K562 (cell line): Measurements from ENCODE around the gene BEST2. TPM values are rescaled to one million over a fixed set of nuclear protein-coding genes. Genes with fewer than 3 reads are reported as not detected.

Experiments used
- ATF1 ChIP-seq, 2 experiments: fragments of 450-650 bp in 1 of 2; IDR thresholded peaks; 2 replicates each; pipeline ENCODE4 v1.6.1; 2016; ENCODE audit warnings: missing compliant biosample characterization in 1 of 2, missing genetic modification characterization in 1 of 2
- CBX3 ChIP-seq, 2 experiments: IDR thresholded peaks; 1 replicate in 1 of 2; 2 replicates in 1 of 2; pipeline ENCODE4 v1.6.1; 2012; ENCODE audit warnings: inconsistent platforms in 2 of 2, low read length in 2 of 2, borderline replicate concordance in 1 of 2, control low read depth in 1 of 2
- GABPB1 ChIP-seq: sonication (generic); formaldehyde crosslinking; IDR thresholded peaks from 2 replicates; pipeline ENCODE4 v1.8.0; 2022; ENCODE audit warnings: mild to moderate bottlenecking, missing genetic modification reagents
- GATAD2B ChIP-seq: fragments of 450-650 bp; IDR thresholded peaks from 2 replicates; pipeline ENCODE4 v1.6.1; 2017; ENCODE audit warnings: mild to moderate bottlenecking, borderline replicate concordance
- GTF2B ChIP-seq: IDR thresholded peaks from 2 replicates; pipeline ENCODE4 v1.6.1; 2011; ENCODE audit not compliant: insufficient read length; ENCODE audit errors: extremely low read depth
- HMGN3 ChIP-seq: IDR thresholded peaks from 2 replicates; pipeline ENCODE4 v1.6.1; 2011; ENCODE audit warnings: borderline replicate concordance, low read depth, mild to moderate bottlenecking, mixed read lengths, low read length; ENCODE audit not compliant: insufficient read length; ENCODE audit errors: extremely low read depth
- KDM1A ChIP-seq, 2 experiments: fragments of 450-650 bp; IDR thresholded peaks; 2 replicates each; pipeline ENCODE4 v1.6.1; 2016; ENCODE audit warnings: mild to moderate bottlenecking in 2 of 2
- LCOR ChIP-seq: sonication (generic); formaldehyde crosslinking; IDR thresholded peaks from 2 replicates; pipeline ENCODE4 v1.8.0; 2022; ENCODE audit warnings: mild to moderate bottlenecking, missing genetic modification reagents
- MYBL2 ChIP-seq, 2 experiments: fragments of 450-650 bp in 1 of 2; sonication (generic) in 1 of 2; formaldehyde crosslinking in 1 of 2; IDR thresholded peaks; 2 replicates each; pipeline versions ENCODE4 v1.6.1 to v1.8.1; 2017 to 2022; ENCODE audit warnings: borderline replicate concordance in 1 of 2, inconsistent platforms in 1 of 2, low read depth in 1 of 2, mild to moderate bottlenecking in 1 of 2, missing genetic modification reagents in 1 of 2, moderate library complexity in 1 of 2
- MYC ChIP-seq, 2 experiments: fragments of 250-450 bp in 1 of 2; sonication (Bioruptor Pico) in 1 of 2; IDR thresholded peaks; 2 replicates each; pipeline versions ENCODE4 v1.5.1 to v1.6.1; 2012 to 2021; ENCODE audit warnings: low read depth in 2 of 2, borderline replicate concordance in 1 of 2, improper control_type of control experiment in 1 of 2, low read length in 1 of 2, mild to moderate bottlenecking in 1 of 2, moderate library complexity in 1 of 2
- PRDM10 ChIP-seq: fragments of 450-650 bp; IDR thresholded peaks from 2 replicates; pipeline ENCODE4 v1.6.1; 2018; ENCODE audit not compliant: partially characterized antibody
- RCOR1 ChIP-seq, 2 experiments: IDR thresholded peaks; 2 replicates each; pipeline ENCODE4 v1.6.1; 2012; ENCODE audit warnings: low read depth in 2 of 2, low read length in 2 of 2, borderline replicate concordance in 1 of 2, improper control_type of control experiment in 1 of 2
- XRCC5 ChIP-seq: fragments of 200-400 bp; formaldehyde crosslinking; IDR thresholded peaks from 2 replicates; pipeline ENCODE4 v1.6.1; 2017; ENCODE audit warnings: low read depth, mild to moderate bottlenecking, low read length
- ZKSCAN1 ChIP-seq: fragments of 150-350 bp; IDR thresholded peaks from 2 replicates; pipeline ENCODE4 v1.6.1; 2016; ENCODE audit warnings: low read depth, low read length
- ZZZ3 ChIP-seq: fragments of 450-650 bp; IDR thresholded peaks from 2 replicates; pipeline ENCODE4 v1.6.1; 2016; ENCODE audit warnings: antibody characterized with exemption, mild to moderate bottlenecking, moderate library complexity
- polyA plus RNA-seq, 8 experiments: library from polyadenylated mRNA; depleted of rRNA in 4 of 8; stranded (reverse) in 5 of 8; unstranded in 3 of 8; fragments of >200 nt; fragmentation: Nextera tagmentation in 2 of 8; fragmentation: Illumina TruSeq in 1 of 8; extraction: Ambion mirVana in 2 of 8; extraction: Trizol in 1 of 8; gene quantifications; 2 replicates each; pipeline versions ENCODE4 v1.2.1 to v1.2.3, GENCODE V29; 2011 to 2014; ENCODE audit warnings: inconsistent platforms in 1 of 8, missing spikeins in 1 of 8
- total RNA-seq, 7 experiments: library from RNA; depleted of rRNA in 6 of 7; stranded (reverse); fragments of >200 nt in 6 of 7; fragmentation: Illumina TruSeq in 2 of 7; extraction: Trizol in 2 of 7; gene quantifications; 2 replicates each; pipeline versions ENCODE4 v1.2.1 to v1.2.3, GENCODE V29; 2011 to 2021; ENCODE audit warnings: low replicate concordance in 1 of 7
- TF ChIP-seq, protein P1 (sequence below), 2 experiments: IDR thresholded peaks; 2 replicates each; pipeline ENCODE4 v1.6.1; 2012; ENCODE audit warnings: improper control_type of control experiment in 2 of 2, low read depth in 2 of 2, low read length in 2 of 2, borderline replicate concordance in 1 of 2
- TF ChIP-seq, protein P2 (sequence below): fragments of 450-650 bp; IDR thresholded peaks from 2 replicates; pipeline ENCODE4 v1.6.1; 2016

The BEST2 gene
- total and polyA plus RNA-seq, 9 of the 15 experiments (the other 6 are each of a cell fraction or from before 2014, with no cell fraction given), result not detected

DNA sequence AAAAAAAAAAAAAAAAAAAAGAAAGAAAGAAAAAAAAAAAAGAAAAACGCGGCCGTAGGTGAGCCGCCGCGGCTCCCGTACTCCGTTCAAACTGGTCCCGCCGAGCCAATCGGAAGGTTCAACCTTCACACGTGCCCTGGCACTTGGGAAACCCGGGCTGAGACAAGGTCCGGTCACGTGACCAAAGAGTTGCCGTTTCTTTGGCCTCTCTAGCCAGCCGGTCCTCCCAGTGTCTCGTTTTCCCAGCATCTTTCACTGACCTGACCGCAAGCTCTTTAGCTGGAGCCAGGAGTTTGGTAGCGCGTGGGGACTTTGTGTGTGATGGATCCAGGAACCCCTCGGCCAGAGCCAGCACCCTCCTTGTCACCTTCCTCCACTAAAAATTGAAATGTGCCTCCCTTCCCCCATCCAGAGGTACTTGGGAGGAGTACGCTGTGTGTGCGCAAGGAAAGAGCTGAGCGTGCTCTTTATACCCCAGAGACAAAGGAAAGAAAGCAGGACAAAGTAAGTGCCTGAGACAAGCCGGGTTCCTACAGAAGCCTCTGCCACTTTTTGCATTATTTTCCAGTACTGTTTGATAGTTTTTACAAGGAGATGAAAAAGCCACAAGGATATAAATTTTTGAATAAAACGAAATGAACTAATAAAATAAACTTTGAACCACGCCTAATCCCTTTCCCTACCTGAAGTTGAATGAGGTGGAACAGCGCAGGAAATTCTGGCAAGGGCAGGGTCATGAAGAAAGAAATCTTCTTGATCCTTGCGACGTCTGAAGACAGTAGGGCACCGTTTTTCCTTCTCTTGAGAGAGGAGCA lies 28.8 kb upstream of the BEST2 start (continued):
- TF ChIP-seq MYBL2 (IDR thresholded peaks at IDR 0.05; ENCODE audit: low read depth) (peak; percentile 91), MYBL2 (CRISPR knock-in tag; IDR thresholded peaks at IDR 0.05; ENCODE audit: borderline replicate concordance) (no peak), ATF1 (CRISPR knock-in tag; IDR thresholded peaks at IDR 0.05) (no peak), ATF1 (tag; IDR thresholded peaks at IDR 0.05) (peak; percentile 84), PRDM10 (peak; percentile 68), ZKSCAN1 (no peak), RCOR1 (IDR thresholded peaks at IDR 0.05; ENCODE audit: borderline replicate concordance in 1 of 2, low read depth in 2 of 2, low read length in 2 of 2) (peak in 1 of 2 experiments; percentile 67; a peak in 1 of 4 replicates), KDM1A (IDR thresholded peaks at IDR 0.05) (peak in 1 of 2 experiments; percentile 37; a peak in 1 of 4 replicates), MYC (IDR thresholded peaks at IDR 0.05; ENCODE audit: low read depth, low read length) (peak; percentile 91), MYC (CRISPR knock-in tag; IDR thresholded peaks at IDR 0.05; ENCODE audit: borderline replicate concordance, low read depth) (peak; percentile 74), CBX3 (IDR thresholded peaks at IDR 0.05; ENCODE audit: borderline replicate concordance in 1 of 2, low read length in 2 of 2) (no peak), GABPB1 (CRISPR knock-in tag) (peak; percentile 79; the same call in 1 of the 2 replicates), ZZZ3 (0 out of 2 replicates have a peak, but pooled peaks have one; percentile 15), GATAD2B (0 out of 2 replicates have a peak, but pooled peaks have one; percentile 43), LCOR (CRISPR knock-in tag) (0 out of 2 replicates have a peak, but pooled peaks have one; percentile 46), XRCC5 (peak; percentile 89; the same call in 1 of the 2 replicates), GTF2B (no peak), HMGN3 (peak; percentile 42)
- TF ChIP-seq, protein P1, sequence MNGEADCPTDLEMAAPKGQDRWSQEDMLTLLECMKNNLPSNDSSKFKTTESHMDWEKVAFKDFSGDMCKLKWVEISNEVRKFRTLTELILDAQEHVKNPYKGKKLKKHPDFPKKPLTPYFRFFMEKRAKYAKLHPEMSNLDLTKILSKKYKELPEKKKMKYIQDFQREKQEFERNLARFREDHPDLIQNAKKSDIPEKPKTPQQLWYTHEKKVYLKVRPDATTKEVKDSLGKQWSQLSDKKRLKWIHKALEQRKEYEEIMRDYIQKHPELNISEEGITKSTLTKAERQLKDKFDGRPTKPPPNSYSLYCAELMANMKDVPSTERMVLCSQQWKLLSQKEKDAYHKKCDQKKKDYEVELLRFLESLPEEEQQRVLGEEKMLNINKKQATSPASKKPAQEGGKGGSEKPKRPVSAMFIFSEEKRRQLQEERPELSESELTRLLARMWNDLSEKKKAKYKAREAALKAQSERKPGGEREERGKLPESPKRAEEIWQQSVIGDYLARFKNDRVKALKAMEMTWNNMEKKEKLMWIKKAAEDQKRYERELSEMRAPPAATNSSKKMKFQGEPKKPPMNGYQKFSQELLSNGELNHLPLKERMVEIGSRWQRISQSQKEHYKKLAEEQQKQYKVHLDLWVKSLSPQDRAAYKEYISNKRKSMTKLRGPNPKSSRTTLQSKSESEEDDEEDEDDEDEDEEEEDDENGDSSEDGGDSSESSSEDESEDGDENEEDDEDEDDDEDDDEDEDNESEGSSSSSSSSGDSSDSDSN (IDR thresholded peaks at IDR 0.05; ENCODE audit: borderline replicate concordance in 1 of 2, low read depth in 2 of 2, low read length in 2 of 2), result no peak
- TF ChIP-seq, protein P2, sequence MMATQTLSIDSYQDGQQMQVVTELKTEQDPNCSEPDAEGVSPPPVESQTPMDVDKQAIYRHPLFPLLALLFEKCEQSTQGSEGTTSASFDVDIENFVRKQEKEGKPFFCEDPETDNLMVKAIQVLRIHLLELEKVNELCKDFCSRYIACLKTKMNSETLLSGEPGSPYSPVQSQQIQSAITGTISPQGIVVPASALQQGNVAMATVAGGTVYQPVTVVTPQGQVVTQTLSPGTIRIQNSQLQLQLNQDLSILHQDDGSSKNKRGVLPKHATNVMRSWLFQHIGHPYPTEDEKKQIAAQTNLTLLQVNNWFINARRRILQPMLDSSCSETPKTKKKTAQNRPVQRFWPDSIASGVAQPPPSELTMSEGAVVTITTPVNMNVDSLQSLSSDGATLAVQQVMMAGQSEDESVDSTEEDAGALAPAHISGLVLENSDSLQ, result 0 out of 2 replicates have a peak, but pooled peaks have one; percentile 13
